Activated CD8-positive, alpha-beta memory T cell treated with anti-CD3 and anti-CD28 coated beads for 36 hours (primary cell): ENCODE data around the gene KBTBD7. TPM values are rescaled to one million over a fixed set of nuclear protein-coding genes. Genes with fewer than 3 reads are reported as not detected.
"Not testable (repeated sequence)": the region's sequence is repeated elsewhere in the genome, so short reads cannot be mapped to it uniquely, and the experiment has no call there.

Source experiments
- CTCF ChIA-PET: fragments of 350-600 bp; sonication (Branson Sonifier 250); formaldehyde crosslinking; loops from one replicate; lab custom pipeline; 2021; ENCODE audit warnings: antibody characterized with exemption; lab: Charles Lee
- POLR2A ChIA-PET: fragments of 350-600 bp; sonication (Branson Sonifier 250); formaldehyde crosslinking; loops from one replicate; lab custom pipeline; 2021; ENCODE audit warnings: antibody characterized with exemption; lab: Charles Lee
- total RNA-seq, 2 experiments: library from RNA; stranded (reverse); gene quantifications; one replicate each; pipeline ENCODE4 v1.2.3, GENCODE V29; 2021

The KBTBD7 gene
- total RNA-seq, 2 experiments from 2014 or later = 2.7 to 2.9 TPM

GRCh38 chr13:41199526-41199925, 5.2 kb upstream of the KBTBD7 start:
- POLR2A ChIA-PET = no interaction called here
- CTCF ChIA-PET = no interaction called here

- POLR2A ChIA-PET = no interaction called here
- CTCF ChIA-PET = no interaction called here
Measured at GRCh38 chr13:41199079-41199478, 4.7 kb upstream of the KBTBD7 start.

GRCh38 chr13:41196620-41197019, 2.3 kb upstream of the KBTBD7 start:
- ChIA-PET CTCF (no interaction called here), POLR2A (interaction anchor here (0.6 kb wide), 1 partner anchor 73 kb away, joined by 3 read pairs; no protein-coding TSS in a partner anchor)

GRCh38 chr13:41196011-41196410, 1.6 kb upstream of the KBTBD7 start:
- CTCF ChIA-PET = interaction anchor here (0.6 kb wide), 1 partner anchor 25 kb away, joined by 3 read pairs; no protein-coding TSS in a partner anchor
- POLR2A ChIA-PET = no interaction called here

- POLR2A ChIA-PET = interaction anchor here (0.6 kb wide), 1 partner anchor 299 kb away, joined by 17 read pairs; no protein-coding TSS in a partner anchor
- CTCF ChIA-PET = interaction anchor here (1.0 kb wide), 1 partner anchor 132 kb away, joined by 3 read pairs; the partner anchor contains the start of gene WBP4
Measured at GRCh38 chr13:41193469-41193868, 900 bp downstream of the KBTBD7 start.

GRCh38 chr13:41188584-41188983, 5.8 kb downstream of the KBTBD7 start:
- CTCF ChIA-PET = no interaction called here
- POLR2A ChIA-PET = no interaction called here

- POLR2A ChIA-PET = no interaction called here
- CTCF ChIA-PET = no interaction called here
Measured at GRCh38 chr13:41186481-41186880, 7.9 kb downstream of the KBTBD7 start.

- POLR2A ChIA-PET = no interaction called here
- CTCF ChIA-PET = no interaction called here
Measured at GRCh38 chr13:41182231-41182630, 12.1 kb downstream of the KBTBD7 start.

GRCh38 chr13:41179593-41180250, 14.6 kb downstream of the KBTBD7 start:
- POLR2A ChIA-PET = no interaction called here
- CTCF ChIA-PET = no interaction called here

- POLR2A ChIA-PET = no interaction called here
- CTCF ChIA-PET = no interaction called here
Measured at GRCh38 chr13:41178040-41178439, 16.3 kb downstream of the KBTBD7 start.

GRCh38 chr13:41177616-41178015, 16.8 kb downstream of the KBTBD7 start:
- POLR2A ChIA-PET = no interaction called here
- CTCF ChIA-PET = interaction anchor here (0.6 kb wide), 1 partner anchor 24 kb away, joined by 3 read pairs; no protein-coding TSS in a partner anchor

- POLR2A ChIA-PET, CTCF ChIA-PET: not testable (repeated sequence)
Measured at GRCh38 chr13:41175576-41175975, 18.8 kb downstream of the KBTBD7 start.

GRCh38 chr13:41162151-41162550, 32.2 kb downstream of the KBTBD7 start:
- ChIA-PET POLR2A (no interaction called here), CTCF (no interaction called here)

- POLR2A ChIA-PET = no interaction called here
- CTCF ChIA-PET = no interaction called here
Measured at GRCh38 chr13:41159174-41159573, 35.2 kb downstream of the KBTBD7 start.

- POLR2A ChIA-PET = no interaction called here
- CTCF ChIA-PET = interaction anchor here (0.6 kb wide), 1 partner anchor 30 kb away, joined by 3 read pairs; no protein-coding TSS in a partner anchor
Measured at GRCh38 chr13:41157048-41157717, 37.2 kb downstream of the KBTBD7 start.

GRCh38 chr13:41156620-41157019, 37.7 kb downstream of the KBTBD7 start:
- ChIA-PET POLR2A (no interaction called here), CTCF (no interaction called here)

GRCh38 chr13:41154042-41154441, 40.3 kb downstream of the KBTBD7 start:
- ChIA-PET CTCF (no interaction called here), POLR2A (no interaction called here)

- CTCF ChIA-PET = interaction anchor here (0.6 kb wide), 1 partner anchor 453 kb away, joined by 5 read pairs; no protein-coding TSS in a partner anchor
- POLR2A ChIA-PET = no interaction called here
Measured at GRCh38 chr13:41152005-41152404, 42.4 kb downstream of the KBTBD7 start.

GRCh38 chr13:41150058-41150457, 44.3 kb downstream of the KBTBD7 start:
- CTCF ChIA-PET = no interaction called here
- POLR2A ChIA-PET = no interaction called here

GRCh38 chr13:41148419-41149283, 45.7 kb downstream of the KBTBD7 start:
- POLR2A ChIA-PET = no interaction called here

More at GRCh38 chr13:41148419-41149283, 45.7 kb downstream of the KBTBD7 start:
- CTCF ChIA-PET = no interaction called here
